T-cell (primary cell): ENCODE data around the gene ARL4A. TPM values are rescaled to one million over a fixed set of nuclear protein-coding genes. Genes with fewer than 3 reads are reported as not detected.

Source experiments
- ATAC-seq, 4 experiments: fragments of 200-7000 bp in 3 of 4; fragments of 150-1000 bp in 1 of 4; cut with Tn5 transposase; replicated peaks in 1 of 4; 1 replicate in 3 of 4; 2 replicates in 1 of 4; pipeline ENCODE4 v1.10.0; 2021; ENCODE audit warnings: moderate library complexity in 3 of 4, mild to moderate bottlenecking in 2 of 4, moderate number of reproducible peaks in 1 of 4
- CTCF ChIA-PET, 2 donors: fragments of 300-600 bp; sonication (Branson Sonifier 250); formaldehyde crosslinking; loops; one replicate each; lab custom pipeline; 2022; ENCODE audit warnings: antibody characterized with exemption in 2 of 2; lab: Charles Lee
- POLR2A ChIA-PET, 2 donors: fragments of 300-600 bp; sonication (Branson Sonifier 250); formaldehyde crosslinking; loops; one replicate each; lab custom pipeline; 2022; ENCODE audit warnings: antibody characterized with exemption in 2 of 2; lab: Charles Lee
- DNase-seq, 35 experiments: peaks; one replicate each; pipeline versions ENCODE4 v3.0.0 to v3.0.0-alpha.2; 2013 to 2023
- H3K27ac ChIP-seq: one replicate; pipeline ENCODE4 v1.5.1; 2013; ENCODE audit warnings: low read length
- H3K27me3 ChIP-seq, 2 experiments: replicated peaks in 1 of 2; 1 replicate in 1 of 2; 2 replicates in 1 of 2; pipeline versions ENCODE4 v1.6.1 to v1.7.0; 2013; ENCODE audit warnings: low read length in 1 of 2, mixed read lengths in 1 of 2; ENCODE audit not compliant: control insufficient read depth in 2 of 2, insufficient read depth in 2 of 2; ENCODE audit errors: extremely low read depth in 1 of 2
- H3K36me3 ChIP-seq, 2 donors: 1 replicate in 1 of 2; 2 replicates in 1 of 2; pipeline versions ENCODE4 v1.6.1 to v1.7.0; 2013; ENCODE audit warnings: low read length in 1 of 2; ENCODE audit not compliant: control insufficient read depth in 2 of 2, insufficient read depth in 1 of 2; ENCODE audit errors: extremely low read depth in 1 of 2
- H3K4me1 ChIP-seq, 2 experiments: 1 replicate in 1 of 2; 2 replicates in 1 of 2; pipeline versions ENCODE4 v1.6.1 to v1.7.0; 2013; ENCODE audit warnings: low read length in 2 of 2, mixed read lengths in 1 of 2; ENCODE audit not compliant: insufficient read depth in 2 of 2, control insufficient read depth in 1 of 2; ENCODE audit errors: extremely low read depth in 1 of 2
- H3K4me3 ChIP-seq, 2 donors: 1 replicate in 1 of 2; 2 replicates in 1 of 2; pipeline versions ENCODE4 v1.5.1 to v1.7.0; 2013; ENCODE audit warnings: mild to moderate bottlenecking in 2 of 2, low read length in 1 of 2, moderate library complexity in 1 of 2; ENCODE audit not compliant: control insufficient read depth in 1 of 2; ENCODE audit errors: extremely low read depth in 1 of 2
- H3K9me3 ChIP-seq: 2 replicates; pipeline ENCODE4 v1.7.0; 2013
- H3K27ac Mint-ChIP-seq, 2 donors: one replicate each; pipeline ENCODE4 v1.8.0; 2020 to 2021; ENCODE audit warnings: mild to moderate bottlenecking in 2 of 2, mixed read lengths in 2 of 2
- H3K27me3 Mint-ChIP-seq, 2 donors: one replicate each; pipeline ENCODE4 v1.8.0; 2021 to 2022; ENCODE audit warnings: mixed read lengths in 2 of 2
- H3K36me3 Mint-ChIP-seq: one replicate; pipeline ENCODE4 v1.8.0; 2021; ENCODE audit warnings: mixed read lengths
- H3K4me1 Mint-ChIP-seq, 3 donors: one replicate each; pipeline ENCODE4 v1.8.0; 2020 to 2022; ENCODE audit warnings: mixed read lengths in 3 of 3, mild to moderate bottlenecking in 1 of 3
- H3K4me3 Mint-ChIP-seq, 3 donors: one replicate each; pipeline ENCODE4 v1.8.0; 2020 to 2022; ENCODE audit warnings: mild to moderate bottlenecking in 3 of 3, mixed read lengths in 3 of 3, moderate library complexity in 3 of 3
- H3K9me3 Mint-ChIP-seq, 3 donors: one replicate each; pipeline ENCODE4 v1.8.0; 2020 to 2022; ENCODE audit warnings: mixed read lengths in 3 of 3
- WGBS: methylation state at CpG from one replicate; pipeline ENCODE4 v1.1.5; 2013; ENCODE audit warnings: missing lambda C conversion rate; ENCODE audit not compliant: insufficient coverage; 5-methylcytosine and 5-hydroxymethylcytosine counted together
- total RNA-seq, 35 experiments: library from RNA in 6 of 35; stranded (reverse) in 6 of 35; fragments of 120-200 nt in 1 of 35; gene quantifications; one replicate each; pipeline versions ENCODE4 v1.2.1 to v1.2.4 and lab custom pipeline; 2013 to 2026

Gene ARL4A
- total RNA-seq, 5 donors from 2014 or later (not counting 1 experiment from before 2014, with no cell fraction given), result 7.0 to 98.2 (median 13.6) TPM

DNA sequence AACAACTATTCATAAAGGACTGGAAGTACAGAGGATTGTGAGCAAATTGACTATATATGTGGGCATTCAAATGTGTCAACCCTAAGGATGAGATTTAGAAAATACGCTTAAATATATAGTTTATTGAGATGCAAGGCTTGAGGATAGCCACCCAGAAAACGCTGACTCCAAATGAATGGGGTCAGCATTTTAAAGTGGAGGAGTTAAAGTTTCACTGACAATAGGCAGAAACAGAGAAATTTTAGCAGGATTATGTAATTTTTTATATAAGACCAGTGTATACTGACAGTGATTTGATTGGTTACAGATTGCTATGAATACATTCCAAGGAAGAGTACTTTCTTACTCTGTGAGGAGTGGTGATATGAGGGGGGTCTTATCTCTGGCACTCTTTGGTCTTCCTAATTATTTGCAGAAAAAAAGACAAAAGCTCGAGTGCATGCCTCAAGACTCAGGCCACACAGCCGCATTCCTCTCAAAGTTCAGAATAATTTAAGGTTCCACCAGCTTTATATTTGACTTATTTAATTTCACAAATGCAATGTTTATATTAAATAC lies 38.6 kb upstream of the ARL4A start:
- no peaks in the 10 kb centered on the region for H3K27me3 Mint-ChIP-seq
- ATAC-seq, result no peak
- POLR2A ChIA-PET, result no interaction called here
- no peak for DNase-seq
- H3K4me1 ChIP-seq, result no peaks in the 10 kb centered on the region
- H3K36me3 ChIP-seq, result no peaks in the 10 kb centered on the region
- no peak overlapping the region for H3K4me3 Mint-ChIP-seq
- CTCF ChIA-PET, result interaction anchor here in 1 of 2 donors (0.6 kb wide), 1 partner anchor 14 kb away, joined by 4 read pairs; no protein-coding TSS in a partner anchor
- no peaks in the 10 kb centered on the region for H3K4me1 Mint-ChIP-seq
- no peak overlapping the region for H3K4me3 ChIP-seq
- no peaks in the 10 kb centered on the region for H3K36me3 Mint-ChIP-seq
- no peak overlapping the region for H3K27ac Mint-ChIP-seq
- no peaks in the 10 kb centered on the region for H3K9me3 Mint-ChIP-seq
- H3K27ac ChIP-seq, result no peak overlapping the region
- H3K9me3 ChIP-seq, result no peaks in the 10 kb centered on the region
- H3K27me3 ChIP-seq, result no peaks in the 10 kb centered on the region
- 71% methylated on average over 1 of the region's 4 CpGs for WGBS

DNA sequence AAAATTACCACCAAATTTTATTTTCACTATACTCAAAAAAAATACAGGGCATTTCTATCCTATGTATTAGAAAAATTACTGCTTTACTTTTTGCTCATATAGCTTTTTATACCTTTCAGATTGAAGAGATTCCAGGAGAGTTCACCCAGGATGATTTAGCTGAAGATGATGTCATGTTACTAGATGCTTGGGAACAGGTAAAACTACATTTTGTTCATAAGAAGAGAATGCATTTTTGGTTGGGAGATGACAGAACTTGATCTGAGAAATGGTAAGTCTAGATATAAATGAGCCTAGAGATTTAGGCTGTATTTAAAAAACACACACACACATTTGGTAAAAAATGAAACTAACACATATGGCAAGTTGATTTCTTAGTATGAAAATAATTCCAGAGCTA lies 38.1 kb upstream of the ARL4A start:
- Mint-ChIP-seq H3K27ac (no peak overlapping the region), H3K36me3 (no peaks in the 10 kb centered on the region), H3K4me3 (no peak overlapping the region), H3K27me3 (no peaks in the 10 kb centered on the region), H3K9me3 (no peaks in the 10 kb centered on the region), H3K4me1 (no peaks in the 10 kb centered on the region)
- Histone ChIP-seq H3K27me3 (no peaks in the 10 kb centered on the region), H3K36me3 (no peaks in the 10 kb centered on the region), H3K4me1 (no peaks in the 10 kb centered on the region), H3K9me3 (no peaks in the 10 kb centered on the region), H3K27ac (no peak overlapping the region), H3K4me3 (no peak overlapping the region)
- DNase-seq (no peak), ATAC-seq (no peak)
- ChIA-PET POLR2A (no interaction called here), CTCF (no interaction called here)

DNA sequence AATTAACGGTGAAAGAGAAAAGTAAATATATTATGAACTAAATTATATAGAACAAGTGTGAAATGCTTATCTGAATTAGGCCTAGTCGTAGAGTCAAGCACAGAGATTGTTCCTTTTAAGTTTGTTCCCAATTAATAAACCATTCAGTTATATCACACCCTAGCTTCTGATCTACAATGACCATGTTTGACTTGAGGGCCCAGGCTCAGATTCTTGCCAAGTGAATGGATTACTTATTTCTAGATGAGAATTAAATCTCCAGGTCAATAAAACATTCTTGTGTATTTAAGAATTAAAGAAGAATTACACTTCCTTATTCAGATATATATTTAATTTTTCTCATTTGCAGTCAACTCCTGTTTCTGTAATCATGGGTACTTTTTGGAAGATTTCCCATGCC lies 37.4 kb upstream of the ARL4A start:
- no peaks in the 10 kb centered on the region for H3K4me1 ChIP-seq
- H3K36me3 Mint-ChIP-seq, result no peaks in the 10 kb centered on the region
- no peaks in the 10 kb centered on the region for H3K27me3 Mint-ChIP-seq
- H3K4me1 Mint-ChIP-seq, result no peaks in the 10 kb centered on the region
- no peak overlapping the region for H3K27ac ChIP-seq
- no peak overlapping the region for H3K4me3 ChIP-seq
- ChIA-PET POLR2A (no interaction called here), CTCF (no interaction called here)
- no peak overlapping the region for H3K27ac Mint-ChIP-seq
- H3K4me3 Mint-ChIP-seq, result no peak overlapping the region
- no peaks in the 10 kb centered on the region for H3K27me3 ChIP-seq
- DNase-seq (no peak), ATAC-seq (no peak)
- no CpG with 5 or more reads among the region's 2 CpGs for WGBS
- H3K36me3 ChIP-seq, result no peaks in the 10 kb centered on the region
- no peaks in the 10 kb centered on the region for H3K9me3 Mint-ChIP-seq
- H3K9me3 ChIP-seq, result no peaks in the 10 kb centered on the region

DNA sequence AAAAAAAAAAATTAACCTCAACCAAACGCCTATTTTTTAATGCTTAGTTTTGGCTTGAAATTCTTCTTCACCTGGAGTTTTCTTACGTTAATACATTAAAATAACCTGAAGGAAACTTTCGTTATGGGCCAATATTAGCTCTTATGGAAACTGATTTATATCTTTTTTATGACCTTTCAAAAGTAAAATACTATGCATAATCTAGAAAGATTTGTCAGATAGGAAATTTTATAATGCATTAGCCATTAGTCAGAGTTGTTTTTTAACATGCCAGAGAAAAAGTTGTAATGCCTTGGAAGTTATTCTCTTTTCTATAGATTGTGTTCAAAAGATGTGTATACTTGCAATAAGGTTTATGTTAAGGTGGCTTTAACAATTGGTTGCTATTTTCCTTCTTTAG lies 34.3 kb upstream of the ARL4A start:
- ChIA-PET POLR2A (interaction anchor here in 1 of 2 donors (0.6 kb wide), 1 partner anchor 380 kb away, joined by 3 read pairs; no protein-coding TSS in a partner anchor), CTCF (interaction anchor here (0.6 to 2.0 kb wide), 6 partner anchors 14 to 478 kb away, joined by 3 to 6 read pairs (median 4); no protein-coding TSS in a partner anchor)
- Mint-ChIP-seq H3K4me1 (no peaks in the 10 kb centered on the region), H3K4me3 (no peak overlapping the region), H3K27ac (no peak overlapping the region), H3K9me3 (no peaks in the 10 kb centered on the region), H3K36me3 (no peaks in the 10 kb centered on the region), H3K27me3 (no peaks in the 10 kb centered on the region)
- Histone ChIP-seq H3K4me3 (no peak overlapping the region), H3K36me3 (no peaks in the 10 kb centered on the region), H3K27ac (no peak overlapping the region), H3K9me3 (no peaks in the 10 kb centered on the region), H3K27me3 (no peaks in the 10 kb centered on the region), H3K4me1 (no peaks in the 10 kb centered on the region)
- no CpG with 5 or more reads among the region's 3 CpGs for WGBS
- ATAC-seq (no peak), DNase-seq (no peak)

DNA sequence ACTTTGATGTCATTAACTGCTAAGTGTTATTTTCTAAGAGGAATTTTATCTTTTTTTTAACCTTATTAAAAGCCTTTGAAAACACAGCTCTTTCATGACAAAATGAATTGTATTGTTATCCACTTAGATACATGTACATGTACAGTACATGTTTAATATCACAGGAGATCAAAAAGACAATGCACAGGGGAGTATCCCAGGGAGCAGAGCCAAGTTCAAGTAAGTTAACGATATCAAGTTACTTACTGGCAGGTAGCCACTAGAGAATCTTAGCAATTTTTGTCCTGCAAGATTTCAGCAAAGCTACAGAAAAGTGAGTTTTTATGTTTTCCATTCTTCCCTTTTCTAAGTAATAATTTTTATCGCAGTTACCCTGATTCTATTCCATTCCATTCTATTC lies 33.9 kb upstream of the ARL4A start:
- Mint-ChIP-seq H3K9me3 (no peaks in the 10 kb centered on the region), H3K36me3 (no peaks in the 10 kb centered on the region), H3K27ac (no peak overlapping the region), H3K4me1 (no peaks in the 10 kb centered on the region), H3K4me3 (no peak overlapping the region), H3K27me3 (no peaks in the 10 kb centered on the region)
- Histone ChIP-seq H3K4me3 (no peak overlapping the region), H3K27me3 (no peaks in the 10 kb centered on the region), H3K4me1 (no peaks in the 10 kb centered on the region), H3K9me3 (no peaks in the 10 kb centered on the region), H3K36me3 (no peaks in the 10 kb centered on the region), H3K27ac (no peak overlapping the region)
- POLR2A ChIA-PET, result interaction anchor here in 1 of 2 donors (0.6 kb wide), 1 partner anchor 380 kb away, joined by 3 read pairs; no protein-coding TSS in a partner anchor
- no peak for ATAC-seq
- CTCF ChIA-PET, result interaction anchor here in 1 of 2 donors (0.6 to 2.0 kb wide), 4 partner anchors 17 to 478 kb away, joined by 3 to 6 read pairs (median 4); no protein-coding TSS in a partner anchor
- DNase-seq, result no peak
- WGBS, result no CpG with 5 or more reads among the region's 2 CpGs

DNA sequence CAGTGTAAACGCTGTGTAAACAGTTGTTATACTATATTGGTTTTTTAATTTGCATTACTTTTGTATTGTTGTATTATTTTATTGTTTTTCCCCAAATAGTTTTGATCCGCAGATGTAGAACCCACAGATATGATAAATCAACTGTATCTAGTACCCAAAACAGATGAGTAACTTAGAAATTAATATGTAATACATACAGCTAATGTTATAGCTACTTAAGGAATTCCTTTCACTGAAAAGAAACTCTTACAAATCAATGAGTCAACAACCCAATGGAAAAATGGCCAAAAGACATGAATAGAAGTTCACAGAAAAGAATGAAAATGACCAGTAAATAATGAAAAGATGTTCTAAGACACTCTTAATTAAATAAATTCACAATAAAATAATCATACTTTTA lies 32.3 kb upstream of the ARL4A start:
- WGBS, result no CpG with 5 or more reads among the region's 2 CpGs
- H3K36me3 ChIP-seq, result no peaks in the 10 kb centered on the region
- Mint-ChIP-seq H3K4me3 (no peak overlapping the region), H3K27me3 (peaks cover 4 to 5% of the 10 kb centered on the region in 2 donors), H3K9me3 (no peaks in the 10 kb centered on the region), H3K4me1 (no peaks in the 10 kb centered on the region), H3K27ac (no peak overlapping the region), H3K36me3 (no peaks in the 10 kb centered on the region)
- H3K27ac ChIP-seq, result no peak overlapping the region
- H3K27me3 ChIP-seq, result no peaks in the 10 kb centered on the region
- no peaks in the 10 kb centered on the region for H3K4me1 ChIP-seq
- H3K4me3 ChIP-seq, result no peak overlapping the region
- H3K9me3 ChIP-seq, result no peaks in the 10 kb centered on the region
- POLR2A ChIA-PET, result no interaction called here
- DNase-seq (no peak), ATAC-seq (no peak)
- CTCF ChIA-PET, result interaction anchor here in 1 of 2 donors (0.6 kb wide), 1 partner anchor 13 kb away, joined by 3 read pairs; no protein-coding TSS in a partner anchor
